ENCODE data around the gene ITIH4.

Gene ITIH4

GRCh38 chr3:52830535-52831258 is at the start of gene ITIH4:
TSS of gene ITIH4 (minus strand) at chr3:52830672. CDS start at chr3:52830642, 30 bp downstream.
- DNase-seq (ENCODE audit: low read depth) = no peak

GRCh38 chr3:52880047-52880446 is 49.6 kb upstream of the ITIH4 start:
- DNase-seq (ENCODE audit: low read depth) = no peak

- DNase-seq (ENCODE audit: low read depth) = no peak
Observed at GRCh38 chr3:52879581-52879980, 49.1 kb upstream of the ITIH4 start.

- peak; percentile 10 for DNase-seq (ENCODE audit: low read depth)
Observed at GRCh38 chr3:52879090-52879489, 48.6 kb upstream of the ITIH4 start.

- DNase-seq (ENCODE audit: low read depth) = no peak
Observed at GRCh38 chr3:52877085-52877484, 46.6 kb upstream of the ITIH4 start.

GRCh38 chr3:52874864-52875587 is 44.6 kb upstream of the ITIH4 start:
- no peak for DNase-seq (ENCODE audit: low read depth)

- no peak for DNase-seq (ENCODE audit: low read depth)
Observed at GRCh38 chr3:52874160-52874701, 43.8 kb upstream of the ITIH4 start.

- peak; percentile 36 for DNase-seq (ENCODE audit: low read depth)
Observed at GRCh38 chr3:52873433-52874159, 43.1 kb upstream of the ITIH4 start.

GRCh38 chr3:52872245-52872644 is 41.8 kb upstream of the ITIH4 start:
- DNase-seq (ENCODE audit: low read depth) = no peak

- DNase-seq (ENCODE audit: low read depth) = no peak
Observed at GRCh38 chr3:52871761-52872160, 41.3 kb upstream of the ITIH4 start.

GRCh38 chr3:52870471-52870870 is 40.0 kb upstream of the ITIH4 start:
- no peak for DNase-seq (ENCODE audit: low read depth)

GRCh38 chr3:52866427-52866826 is 36.0 kb upstream of the ITIH4 start:
- DNase-seq (ENCODE audit: low read depth) = no peak

GRCh38 chr3:52865994-52866393 is 35.5 kb upstream of the ITIH4 start:
- DNase-seq (ENCODE audit: low read depth) = no peak

GRCh38 chr3:52860424-52860768 is 29.9 kb upstream of the ITIH4 start:
- no peak for DNase-seq (ENCODE audit: low read depth)

- no peak for DNase-seq (ENCODE audit: low read depth)
Observed at GRCh38 chr3:52859686-52860423, 29.4 kb upstream of the ITIH4 start.

GRCh38 chr3:52857864-52858263 is 27.4 kb upstream of the ITIH4 start:
- DNase-seq (ENCODE audit: low read depth) = no peak

- DNase-seq (ENCODE audit: low read depth) = no peak
Observed at GRCh38 chr3:52857133-52857532, 26.7 kb upstream of the ITIH4 start.

GRCh38 chr3:52856666-52857065 is 26.2 kb upstream of the ITIH4 start:
- no peak for DNase-seq (ENCODE audit: low read depth)

GRCh38 chr3:52854013-52854412 is 23.5 kb upstream of the ITIH4 start:
- no peak for DNase-seq (ENCODE audit: low read depth)

- no peak for DNase-seq (ENCODE audit: low read depth)
Observed at GRCh38 chr3:52852419-52852818, 21.9 kb upstream of the ITIH4 start.

- DNase-seq (ENCODE audit: low read depth) = peak; percentile 64
Observed at GRCh38 chr3:52851348-52851747, 20.9 kb upstream of the ITIH4 start.

- no peak for DNase-seq (ENCODE audit: low read depth)
Observed at GRCh38 chr3:52849656-52850055, 19.2 kb upstream of the ITIH4 start.
